HepG2 (cell line): Measurements from ENCODE around the gene TTC1.

Experiments
- CCDC6 ChIP-seq: sonication (generic); formaldehyde crosslinking; IDR thresholded peaks from 2 replicates; pipeline ENCODE4 v1.8.1; 2022; ENCODE audit warnings: mild to moderate bottlenecking, missing genetic modification reagents, moderate library complexity
- FOXM1 ChIP-seq: sonication (generic); formaldehyde crosslinking; IDR thresholded peaks from 2 replicates; pipeline ENCODE4 v1.5.0; 2020; ENCODE audit warnings: missing genetic modification reagents
- HDAC2 ChIP-seq: sonication (generic); formaldehyde crosslinking; IDR thresholded peaks from 2 replicates; pipeline ENCODE4 v1.4.0; 2020; ENCODE audit warnings: missing genetic modification reagents
- IKZF4 ChIP-seq: sonication (generic); formaldehyde crosslinking; IDR thresholded peaks from 2 replicates; pipeline ENCODE4 v1.5.1; 2020; ENCODE audit warnings: borderline replicate concordance, mild to moderate bottlenecking, low read depth, missing genetic modification reagents; ENCODE audit errors: not compliant biosample characterization
- KDM4B ChIP-seq: sonication (generic); formaldehyde crosslinking; IDR thresholded peaks from 2 replicates; pipeline ENCODE4 v1.4.0; 2020; ENCODE audit warnings: missing genetic modification reagents
- PTBP1 ChIP-seq: fragments of 200-400 bp; formaldehyde crosslinking; IDR thresholded peaks from 2 replicates; pipeline ENCODE4 v1.6.1; 2018; ENCODE audit warnings: low read length, low read depth; ENCODE audit not compliant: poor library complexity, severe bottlenecking
- REPIN1 ChIP-seq: sonication (generic); formaldehyde crosslinking; IDR thresholded peaks from 2 replicates; pipeline ENCODE4 v1.8.0; 2022; ENCODE audit warnings: missing genetic modification reagents, low read depth, mild to moderate bottlenecking, borderline replicate concordance
- YY1 ChIP-seq: IDR thresholded peaks from 2 replicates; pipeline ENCODE4 v1.6.1; 2011; ENCODE audit warnings: low read length, low read depth, moderate library complexity, mild to moderate bottlenecking; ENCODE audit not compliant: insufficient read depth, insufficient replicate concordance
- ZBTB7A ChIP-seq: sonication (generic); formaldehyde crosslinking; IDR thresholded peaks from 2 replicates; pipeline ENCODE4 v1.8.0; 2022; ENCODE audit warnings: mild to moderate bottlenecking, missing genetic modification reagents
- ZFY ChIP-seq: sonication (generic); formaldehyde crosslinking; IDR thresholded peaks from 2 replicates; pipeline ENCODE4 v1.4.0; 2020; ENCODE audit warnings: missing genetic modification reagents
- ZNF577 ChIP-seq: sonication (generic); formaldehyde crosslinking; IDR thresholded peaks from 2 replicates; pipeline ENCODE4 v1.4.0; 2020; ENCODE audit warnings: mild to moderate bottlenecking, low read depth, missing genetic modification reagents, borderline replicate concordance
- ZNF720 ChIP-seq: sonication (generic); formaldehyde crosslinking; IDR thresholded peaks from 2 replicates; pipeline ENCODE4 v1.4.0; 2020; ENCODE audit warnings: missing genetic modification reagents
- TF ChIP-seq, protein P1 (sequence below): sonication (generic); formaldehyde crosslinking; IDR thresholded peaks from 2 replicates; pipeline ENCODE4 v1.5.0; 2020; ENCODE audit warnings: mild to moderate bottlenecking, missing genetic modification reagents, moderate library complexity
- TF ChIP-seq, protein P2 (sequence below): sonication (generic); formaldehyde crosslinking; IDR thresholded peaks from 2 replicates; pipeline ENCODE4 v1.8.1; 2023; ENCODE audit warnings: missing genetic modification reagents, inconsistent platforms, borderline replicate concordance

GRCh38 chr5:160089531-160089930 is 80.6 kb downstream of the TTC1 start:
- TF ChIP-seq PTBP1 = no peak
- TF ChIP-seq, protein P1, sequence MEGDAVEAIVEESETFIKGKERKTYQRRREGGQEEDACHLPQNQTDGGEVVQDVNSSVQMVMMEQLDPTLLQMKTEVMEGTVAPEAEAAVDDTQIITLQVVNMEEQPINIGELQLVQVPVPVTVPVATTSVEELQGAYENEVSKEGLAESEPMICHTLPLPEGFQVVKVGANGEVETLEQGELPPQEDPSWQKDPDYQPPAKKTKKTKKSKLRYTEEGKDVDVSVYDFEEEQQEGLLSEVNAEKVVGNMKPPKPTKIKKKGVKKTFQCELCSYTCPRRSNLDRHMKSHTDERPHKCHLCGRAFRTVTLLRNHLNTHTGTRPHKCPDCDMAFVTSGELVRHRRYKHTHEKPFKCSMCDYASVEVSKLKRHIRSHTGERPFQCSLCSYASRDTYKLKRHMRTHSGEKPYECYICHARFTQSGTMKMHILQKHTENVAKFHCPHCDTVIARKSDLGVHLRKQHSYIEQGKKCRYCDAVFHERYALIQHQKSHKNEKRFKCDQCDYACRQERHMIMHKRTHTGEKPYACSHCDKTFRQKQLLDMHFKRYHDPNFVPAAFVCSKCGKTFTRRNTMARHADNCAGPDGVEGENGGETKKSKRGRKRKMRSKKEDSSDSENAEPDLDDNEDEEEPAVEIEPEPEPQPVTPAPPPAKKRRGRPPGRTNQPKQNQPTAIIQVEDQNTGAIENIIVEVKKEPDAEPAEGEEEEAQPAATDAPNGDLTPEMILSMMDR (CRISPR knock-in tag) = no peak
- TF ChIP-seq ZFY (CRISPR knock-in tag) = no peak
- no peak for TF ChIP-seq ZBTB7A
- TF ChIP-seq CCDC6 (CRISPR knock-in tag) = no peak
- TF ChIP-seq IKZF4 = no peak
- TF ChIP-seq, protein P2, sequence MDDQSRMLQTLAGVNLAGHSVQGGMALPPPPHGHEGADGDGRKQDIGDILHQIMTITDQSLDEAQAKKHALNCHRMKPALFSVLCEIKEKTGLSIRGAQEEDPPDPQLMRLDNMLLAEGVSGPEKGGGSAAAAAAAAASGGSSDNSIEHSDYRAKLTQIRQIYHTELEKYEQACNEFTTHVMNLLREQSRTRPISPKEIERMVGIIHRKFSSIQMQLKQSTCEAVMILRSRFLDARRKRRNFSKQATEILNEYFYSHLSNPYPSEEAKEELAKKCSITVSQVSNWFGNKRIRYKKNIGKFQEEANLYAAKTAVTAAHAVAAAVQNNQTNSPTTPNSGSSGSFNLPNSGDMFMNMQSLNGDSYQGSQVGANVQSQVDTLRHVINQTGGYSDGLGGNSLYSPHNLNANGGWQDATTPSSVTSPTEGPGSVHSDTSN (CRISPR knock-in tag) = no peak
- no peak for TF ChIP-seq FOXM1 (CRISPR knock-in tag)
- TF ChIP-seq ZNF577 (CRISPR knock-in tag) = no peak
- TF ChIP-seq REPIN1 (CRISPR knock-in tag) = no peak
- TF ChIP-seq KDM4B = no peak
- TF ChIP-seq YY1 = no peak
- no peak for TF ChIP-seq ZNF720 (CRISPR knock-in tag)
- no peak for TF ChIP-seq HDAC2
